HUES48 (cell line): ENCODE results near the gene MBTD1.
A peak's percentile ranks its signal among the peaks of the same experiment; 100 is the strongest.

Source experiments
- H3K27ac ChIP-seq: one replicate; pipeline ENCODE4 v1.7.0; 2013; ENCODE audit warnings: low read depth, low read length, inconsistent platforms
- H3K27me3 ChIP-seq: 2 replicates; pipeline ENCODE4 v1.6.1; 2013; ENCODE audit warnings: mild to moderate bottlenecking, low read length; ENCODE audit not compliant: control insufficient read depth, insufficient read depth
- H3K36me3 ChIP-seq: 2 replicates; pipeline ENCODE4 v1.6.1; 2013; ENCODE audit warnings: low read length; ENCODE audit not compliant: control insufficient read depth, insufficient read depth
- H3K4me1 ChIP-seq: 2 replicates; pipeline ENCODE4 v1.6.1; 2013; ENCODE audit warnings: mild to moderate bottlenecking, low read length; ENCODE audit not compliant: control insufficient read depth, insufficient read depth
- H3K4me3 ChIP-seq: 2 replicates; pipeline ENCODE4 v1.5.1; 2013; ENCODE audit warnings: mild to moderate bottlenecking, low read depth, low read length
- H3K9ac ChIP-seq: 2 replicates; pipeline ENCODE4 v1.6.1; 2013; ENCODE audit warnings: mild to moderate bottlenecking, low read depth, low read length, moderate library complexity
- H3K9me3 ChIP-seq: 2 replicates; pipeline ENCODE4 v1.6.1; 2013; ENCODE audit warnings: low read length; ENCODE audit not compliant: control insufficient read depth, insufficient read depth

The MBTD1 gene

DNA sequence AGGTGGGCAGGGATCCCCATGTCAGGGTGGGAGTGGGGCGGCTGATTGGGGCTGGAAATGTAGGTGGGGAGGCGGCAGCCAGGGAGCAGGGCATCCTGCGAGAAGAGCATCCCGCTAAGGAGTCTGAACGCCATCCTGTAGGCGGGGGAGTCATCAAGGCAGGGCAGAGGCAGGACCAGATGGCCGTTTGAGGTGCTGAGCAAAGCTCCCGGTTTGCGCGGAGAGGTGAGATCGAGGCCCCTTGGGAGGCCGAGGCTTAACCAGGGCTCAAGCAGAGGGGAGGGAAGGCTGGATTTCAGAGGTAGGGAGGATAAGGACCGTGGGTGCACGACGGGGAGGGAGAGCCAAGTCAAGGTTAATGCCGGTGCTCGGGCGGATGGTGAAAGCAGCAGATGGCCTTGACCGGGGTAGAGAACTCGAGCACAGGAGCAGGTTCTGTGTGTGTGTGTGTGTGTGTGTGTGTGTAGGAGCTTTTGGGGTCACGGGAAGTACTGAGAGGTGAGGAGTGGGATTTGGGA is 94.1 kb downstream of the MBTD1 start:
- Histone ChIP-seq H3K4me3 (peak overlapping the region; percentile 70), H3K9ac (peak overlapping the region; percentile 47), H3K27ac (peak overlapping the region; percentile 44), H3K4me1 (peaks cover 6% of the 10 kb centered on the region; the same call in 1 of the 2 replicates), H3K36me3 (peaks cover 59% of the 10 kb centered on the region), H3K9me3 (no peaks in the 10 kb centered on the region), H3K27me3 (no peaks in the 10 kb centered on the region)

DNA sequence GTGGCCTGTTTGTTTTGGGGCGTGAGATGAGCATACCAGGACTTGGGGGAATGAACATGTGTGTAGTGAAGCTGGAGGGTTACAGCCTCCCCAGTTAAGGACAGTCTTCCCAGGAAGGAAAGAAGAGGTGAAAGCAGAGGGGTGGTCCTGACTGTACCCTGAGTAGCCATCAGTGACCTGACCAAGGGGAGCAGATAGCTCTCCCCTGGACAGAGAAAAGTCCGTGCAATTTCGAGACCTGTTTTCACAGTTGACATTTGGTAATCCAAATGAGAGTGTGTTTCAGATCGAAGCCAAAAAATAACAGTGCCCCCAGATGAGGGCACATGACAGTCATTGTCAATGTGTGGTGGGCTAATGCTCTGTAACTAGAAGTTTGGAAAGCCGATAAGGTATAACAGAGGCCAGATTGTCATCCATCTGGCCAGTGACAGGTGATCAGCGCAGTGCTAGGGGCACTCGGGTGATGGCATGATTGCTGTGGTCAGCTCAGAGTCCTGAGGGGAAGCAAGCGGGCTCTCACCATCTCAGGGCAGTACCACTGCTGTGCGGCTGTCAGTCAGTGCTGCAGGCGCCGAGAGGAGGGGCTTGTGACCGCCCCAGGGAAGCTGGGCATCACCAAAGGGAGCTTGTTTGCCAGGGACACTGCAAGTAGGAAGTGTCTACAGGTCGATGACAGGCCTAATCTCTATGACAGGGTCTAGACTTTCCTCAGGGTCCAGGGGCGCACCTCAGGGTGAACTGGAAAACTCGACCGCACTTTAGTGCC is 94.8 kb downstream of the MBTD1 start:
- no peaks in the 10 kb centered on the region for H3K9me3 ChIP-seq
- H3K9ac ChIP-seq = no peak overlapping the region
- peaks cover 58% of the 10 kb centered on the region for H3K36me3 ChIP-seq
- H3K27ac ChIP-seq = peak overlapping the region; percentile 44
- H3K4me1 ChIP-seq = peaks cover 6% of the 10 kb centered on the region; the same call in 1 of the 2 replicates
- peak overlapping the region; percentile 70 for H3K4me3 ChIP-seq
- H3K27me3 ChIP-seq = no peaks in the 10 kb centered on the region

GRCh38 chr17:51161541-51161940 is 98.3 kb downstream of the MBTD1 start:
- no peak overlapping the region for H3K27ac ChIP-seq

GRCh38 chr17:51159604-51160003 is 100.2 kb downstream of the MBTD1 start:
- Histone ChIP-seq H3K9ac (no peak overlapping the region), H3K9me3 (no peaks in the 10 kb centered on the region), H3K27me3 (no peaks in the 10 kb centered on the region), H3K4me1 (peaks cover 2% of the 10 kb centered on the region; the same call in 1 of the 2 replicates), H3K36me3 (peaks cover 77% of the 10 kb centered on the region), H3K27ac (no peak overlapping the region), H3K4me3 (no peak overlapping the region)

More at GRCh38 chr17:51161541-51161940, 98.3 kb downstream of the MBTD1 start:
- Histone ChIP-seq H3K4me3 (no peak overlapping the region), H3K9ac (no peak overlapping the region), H3K9me3 (no peaks in the 10 kb centered on the region), H3K36me3 (peaks cover 65% of the 10 kb centered on the region), H3K27me3 (no peaks in the 10 kb centered on the region), H3K4me1 (no peaks in the 10 kb centered on the region)

GRCh38 chr17:51155416-51155815 is 104.4 kb downstream of the MBTD1 start:
- H3K9ac ChIP-seq = no peak overlapping the region
- H3K4me3 ChIP-seq = no peak overlapping the region
- peaks cover 47% of the 10 kb centered on the region for H3K36me3 ChIP-seq

GRCh38 chr17:51154176-51154575 is 105.7 kb downstream of the MBTD1 start:
- Histone ChIP-seq H3K27me3 (no peaks in the 10 kb centered on the region), H3K36me3 (peaks cover 37% of the 10 kb centered on the region), H3K9ac (peak overlapping the region; percentile 92), H3K9me3 (no peaks in the 10 kb centered on the region), H3K4me3 (peak overlapping the region; percentile 82), H3K27ac (no peak overlapping the region), H3K4me1 (peaks cover 10% of the 10 kb centered on the region)

More at GRCh38 chr17:51155416-51155815, 104.4 kb downstream of the MBTD1 start:
- Histone ChIP-seq H3K9me3 (no peaks in the 10 kb centered on the region), H3K27me3 (no peaks in the 10 kb centered on the region), H3K27ac (no peak overlapping the region), H3K4me1 (peaks cover 10% of the 10 kb centered on the region)

DNA sequence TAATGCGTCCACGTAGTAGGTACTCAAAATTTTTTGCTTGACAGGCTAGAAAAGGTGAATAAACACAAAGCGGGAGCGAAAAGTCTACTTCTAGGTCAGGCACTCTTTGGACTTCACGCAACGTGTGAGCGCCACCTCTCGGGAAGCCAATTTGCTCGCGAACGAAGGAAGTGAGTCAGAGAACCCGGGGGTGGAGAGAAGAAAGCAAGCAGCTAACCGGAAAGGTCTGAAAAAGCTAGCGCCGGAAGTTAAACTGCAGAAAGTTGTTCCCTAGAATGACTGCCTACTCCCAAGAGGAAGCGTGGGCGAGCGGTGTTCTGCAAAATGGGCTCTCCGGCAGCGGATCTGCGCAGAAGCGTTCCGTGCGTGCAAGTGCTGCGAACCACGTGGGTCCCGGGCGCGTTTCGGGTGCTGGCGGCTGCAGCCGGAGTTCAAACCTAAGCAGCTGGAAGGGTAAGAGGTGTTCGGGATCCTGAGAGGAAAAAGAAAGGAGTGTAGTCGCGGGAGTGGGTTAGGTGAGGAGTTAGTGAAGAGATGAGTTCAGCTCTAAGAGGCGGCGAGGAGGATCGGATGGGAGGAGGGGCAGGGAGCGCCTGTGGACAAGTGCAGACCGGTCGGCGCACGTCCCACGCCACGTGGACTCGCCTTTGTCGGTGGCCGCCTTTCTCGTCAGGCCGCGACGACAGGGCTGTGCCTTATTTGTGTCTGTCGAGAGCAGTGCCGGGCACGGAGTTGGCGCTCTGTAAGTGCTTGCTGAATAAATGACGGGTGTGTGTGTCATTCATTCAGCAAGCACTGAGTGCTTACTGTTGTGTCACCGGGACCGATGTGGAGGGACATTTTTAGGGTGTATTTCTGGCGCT is 106.4 kb downstream of the MBTD1 start, which contains the start of gene NME1:
Gene NME1 (plus strand): TSS at position 350 of the 863 bp plus-strand sequence. CDS start 2,096 bp downstream, outside the sequence.
- peak within 1 kb of the TSS; percentile 90 for H3K27ac ChIP-seq
- H3K9ac ChIP-seq = peak within 1 kb of the TSS; percentile 92
- H3K9me3 ChIP-seq = no peaks in the 10 kb centered on the region
- H3K36me3 ChIP-seq = peaks cover 30% of the 10 kb centered on the region
- peak within 1 kb of the TSS; percentile 82 for H3K4me3 ChIP-seq
- no peaks in the 10 kb centered on the region for H3K27me3 ChIP-seq
- H3K4me1 ChIP-seq = peaks cover 10% of the 10 kb centered on the region

DNA sequence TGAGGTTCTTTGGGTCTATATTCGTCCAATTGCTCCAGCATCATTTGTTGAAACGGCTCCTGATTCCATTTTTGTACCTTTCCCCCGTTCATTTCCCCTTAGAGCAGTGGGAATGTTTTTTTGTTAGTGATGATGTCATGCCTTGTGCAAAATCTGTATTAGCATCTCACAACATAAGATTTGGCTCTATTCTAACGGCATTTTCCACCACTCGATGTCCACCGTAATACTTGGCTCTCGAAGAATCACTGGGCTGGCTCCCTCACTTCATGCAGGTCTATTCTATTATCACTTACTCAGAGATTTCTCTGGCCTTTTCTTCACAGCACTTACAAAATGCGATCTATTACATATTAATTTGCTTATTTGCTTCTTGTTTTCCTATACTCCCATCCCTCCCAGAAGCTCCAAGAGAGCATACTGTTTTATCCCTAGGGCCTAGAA is 107.1 kb downstream of the MBTD1 start:
- Histone ChIP-seq H3K9ac (peak overlapping the region; percentile 10; the same call in 1 of the 2 replicates), H3K4me3 (peak overlapping the region; percentile 56), H3K4me1 (peaks cover 10% of the 10 kb centered on the region), H3K36me3 (peaks cover 24% of the 10 kb centered on the region), H3K27me3 (no peaks in the 10 kb centered on the region), H3K27ac (peak overlapping the region; percentile 90), H3K9me3 (no peaks in the 10 kb centered on the region)

GRCh38 chr17:51150932-51151331 is 108.9 kb downstream of the MBTD1 start:
- Histone ChIP-seq H3K36me3 (peaks cover 7% of the 10 kb centered on the region), H3K9ac (no peak overlapping the region), H3K9me3 (no peaks in the 10 kb centered on the region), H3K4me1 (peaks cover 10% of the 10 kb centered on the region), H3K4me3 (no peak overlapping the region), H3K27ac (no peak overlapping the region), H3K27me3 (no peaks in the 10 kb centered on the region)

- Histone ChIP-seq H3K4me3 (no peak overlapping the region), H3K27ac (no peak overlapping the region), H3K9me3 (no peaks in the 10 kb centered on the region), H3K9ac (no peak overlapping the region), H3K36me3 (no peaks in the 10 kb centered on the region), H3K4me1 (peaks cover 5% of the 10 kb centered on the region), H3K27me3 (no peaks in the 10 kb centered on the region)
Measured at GRCh38 chr17:51149163-51149562, 110.7 kb downstream of the MBTD1 start.
